GM21619 (cell line): ENCODE measurements around the gene ADCY9.

ENCODE experiments used
- ATAC-seq: cut with Tn5 transposase; IDR thresholded peaks from one replicate; pipeline ENCODE4 v1.9.1; 2021; ENCODE audit not compliant: unreplicated experiment

Gene ADCY9

GRCh38 chr16:4006397-4006999 is 109.7 kb downstream of the ADCY9 start:
- no peak for ATAC-seq

- ATAC-seq: no peak
Observed at GRCh38 chr16:4005731-4006130, 110.5 kb downstream of the ADCY9 start.

- ATAC-seq: no peak
Observed at GRCh38 chr16:4005281-4005680, 111.0 kb downstream of the ADCY9 start.

GRCh38 chr16:4004206-4004605 is 112.0 kb downstream of the ADCY9 start:
- no peak for ATAC-seq

- no peak for ATAC-seq
Observed at GRCh38 chr16:4003576-4003975, 112.7 kb downstream of the ADCY9 start.

- no peak for ATAC-seq
Observed at GRCh38 chr16:4003166-4003565, 113.1 kb downstream of the ADCY9 start.

GRCh38 chr16:4002121-4002520 is 114.1 kb downstream of the ADCY9 start:
- ATAC-seq: no peak

GRCh38 chr16:3999479-4000325 is 116.5 kb downstream of the ADCY9 start:
- no peak for ATAC-seq

GRCh38 chr16:3998793-3999478 is 117.3 kb downstream of the ADCY9 start:
- no peak for ATAC-seq

- ATAC-seq: no peak
Observed at GRCh38 chr16:3997231-3997841, 118.9 kb downstream of the ADCY9 start.

GRCh38 chr16:3995001-3995400 is 121.2 kb downstream of the ADCY9 start:
- no peak for ATAC-seq

- ATAC-seq: no peak
Observed at GRCh38 chr16:3993052-3993785, 123.0 kb downstream of the ADCY9 start.

- no peak for ATAC-seq
Observed at GRCh38 chr16:3992297-3993051, 123.8 kb downstream of the ADCY9 start.

GRCh38 chr16:3988824-3989223 is 127.4 kb downstream of the ADCY9 start:
- no peak for ATAC-seq

- no peak for ATAC-seq
Observed at GRCh38 chr16:3988011-3988410, 128.2 kb downstream of the ADCY9 start.

- no peak for ATAC-seq
Observed at GRCh38 chr16:3987231-3987630, 129.0 kb downstream of the ADCY9 start.

GRCh38 chr16:3986235-3986544 is 130.1 kb downstream of the ADCY9 start:
- ATAC-seq: no peak

- no peak for ATAC-seq
Observed at GRCh38 chr16:3984111-3985060, 131.9 kb downstream of the ADCY9 start.

- ATAC-seq: no peak
Observed at GRCh38 chr16:3983081-3983520, 133.1 kb downstream of the ADCY9 start.
